ENCODE results near the gene CFHR3. TPM values are rescaled to one million over a fixed set of nuclear protein-coding genes. Genes with fewer than 3 reads are reported as not detected.

CFHR3 gene
- under 1 TPM in 4 of 7 donors, not detected in 3; 0.35 to 0.77 (median 0.64) TPM for total RNA-seq
- under 1 TPM; 0.08 to 0.80 (median 0.67) TPM for polyA plus RNA-seq
- long read RNA-seq, donor 1 = 0 reads
- long read RNA-seq, donor 2 = 0 reads

- Histone ChIP-seq H3K4me1 (no peaks in the 10 kb centered on the region), H3K4me3 (no peak within 1 kb of the TSS), H3K36me3 (no peaks in the 10 kb centered on the region), H3K9me3 (no peaks in the 10 kb centered on the region), H3K27ac (no peak within 1 kb of the TSS), H3K27me3 (replicated peaks in 1 of 7) (no peaks in the 10 kb centered on the region)
- intact Hi-C loops (cut with DNase I; ENCODE audit: low total_unique reads) = no loop called here
- no peak for DNase-seq
- TF ChIP-seq POLR2AphosphoS5 (IDR thresholded peaks at IDR 0.05) = no peak
- TF ChIP-seq CTCF (IDR thresholded peaks at IDR 0.05 in 8 of 11, conservative IDR thresholded peaks at IDR 0.05 in 3 of 11) = no peak
- no peak for TF ChIP-seq POLR2A (IDR thresholded peaks at IDR 0.05)
Measured at GRCh38 chr1:196774603-196775002, at the start of gene CFHR3. Gene CFHR3, plus strand, starts transcription at chr1:196774840. Its CDS starts 47 bp downstream, at chr1:196774887.

- no peak for TF ChIP-seq POLR2AphosphoS5 (IDR thresholded peaks at IDR 0.05)
- TF ChIP-seq CTCF (IDR thresholded peaks at IDR 0.05 in 8 of 11, conservative IDR thresholded peaks at IDR 0.05 in 3 of 11) = no peak
- no peak for TF ChIP-seq POLR2A (IDR thresholded peaks at IDR 0.05)
- H3K27me3 ChIP-seq (replicated peaks in 1 of 7) = no peaks in the 10 kb centered on the region
- peak overlapping the region in 4 of 8 donors; percentile 13 to 42 (median 24) for H3K27ac ChIP-seq
- H3K36me3 ChIP-seq = no peaks in the 10 kb centered on the region
- intact Hi-C loops (cut with DNase I; ENCODE audit: low total_unique reads) = no loop called here
- H3K4me1 ChIP-seq = no peaks in the 10 kb centered on the region
- H3K4me3 ChIP-seq = no peak overlapping the region
- WGBS, 5 donors = 82 to 95% (median 88%) methylated on average over 2 of the region's 2 CpGs
- H3K9me3 ChIP-seq = peaks cover 0 to 22% (median 0%) of the 10 kb centered on the region in 8 donors
- DNase-seq = no peak
Measured at GRCh38 chr1:196732526-196732925, 42.1 kb upstream of the CFHR3 start.

GRCh38 chr1:196733091-196733970, 41.3 kb upstream of the CFHR3 start:
- Histone ChIP-seq H3K27ac (peak overlapping the region in 5 of 8 donors; percentile 13 to 42 (median 20)), H3K4me3 (peak overlapping the region in 1 of 8 donors; percentile 18), H3K9me3 (peaks cover 0 to 28% (median 6%) of the 10 kb centered on the region in 8 donors), H3K4me1 (no peaks in the 10 kb centered on the region), H3K36me3 (peaks cover 0 to 5% (median 0%) of the 10 kb centered on the region in 6 donors), H3K27me3 (replicated peaks in 1 of 7) (no peaks in the 10 kb centered on the region)
- intact Hi-C loops (cut with DNase I; ENCODE audit: low total_unique reads) = no loop called here
- no peak for DNase-seq
- WGBS, 5 donors = 69 to 82% (median 72%) methylated on average over 11 of the region's 11 CpGs
- no peak for TF ChIP-seq POLR2AphosphoS5 (IDR thresholded peaks at IDR 0.05)
- no peak for TF ChIP-seq CTCF (IDR thresholded peaks at IDR 0.05 in 8 of 11, conservative IDR thresholded peaks at IDR 0.05 in 3 of 11)
- no peak for TF ChIP-seq POLR2A (IDR thresholded peaks at IDR 0.05)

- Histone ChIP-seq H3K9me3 (peaks cover 0 to 35% (median 13%) of the 10 kb centered on the region in 8 donors), H3K4me1 (no peaks in the 10 kb centered on the region), H3K27ac (peak overlapping the region in 2 of 8 donors; percentile 34 to 41), H3K27me3 (replicated peaks in 1 of 7) (no peaks in the 10 kb centered on the region), H3K4me3 (no peak overlapping the region), H3K36me3 (peaks cover 0 to 12% (median 0%) of the 10 kb centered on the region in 6 donors)
- no peak for TF ChIP-seq POLR2AphosphoS5 (IDR thresholded peaks at IDR 0.05)
- TF ChIP-seq CTCF (IDR thresholded peaks at IDR 0.05 in 8 of 11, conservative IDR thresholded peaks at IDR 0.05 in 3 of 11) = no peak
- TF ChIP-seq POLR2A (IDR thresholded peaks at IDR 0.05) = no peak
- intact Hi-C loops (cut with DNase I; ENCODE audit: low total_unique reads) = no loop called here
- DNase-seq = no peak
Measured at GRCh38 chr1:196734006-196734405, 40.6 kb upstream of the CFHR3 start.
